Colonic mucosa (tissue), 4 donors: ENCODE results near the gene FRMPD2. TPM values are rescaled to one million over a fixed set of nuclear protein-coding genes. Genes with fewer than 3 reads are reported as not detected.

ENCODE experiments used
- DNase-seq: peaks from one replicate; pipeline ENCODE4 v3.0.0-alpha.2; 2020
- H3K27ac ChIP-seq: fragments of 200-600 bp; one replicate; pipeline ENCODE4 v1.8.0; 2021
- H3K27me3 ChIP-seq: fragments of 200-600 bp; one replicate; pipeline ENCODE4 v1.8.0; 2021
- H3K36me3 ChIP-seq: fragments of 200-600 bp; one replicate; pipeline ENCODE4 v1.8.0; 2021
- H3K4me1 ChIP-seq: fragments of 200-600 bp; one replicate; pipeline ENCODE4 v1.8.0; 2021; ENCODE audit warnings: mild to moderate bottlenecking
- H3K4me3 ChIP-seq: fragments of 200-600 bp; one replicate; pipeline ENCODE4 v1.8.0; 2021
- H3K9ac ChIP-seq, 2 donors: one replicate each; pipeline ENCODE4 v1.7.0; 2013; ENCODE audit warnings: control low read depth in 2 of 2, low read depth in 2 of 2, low read length in 2 of 2
- H3K9me3 ChIP-seq: fragments of 200-600 bp; one replicate; pipeline ENCODE4 v1.8.0; 2021
- intact Hi-C: fragments of 100-400 bp; cut with DNase I; formaldehyde crosslinking; loops from one replicate; pipeline ENCODE4 v1.14.1; 2022
- total RNA-seq, 2 donors: library from RNA; stranded (reverse); fragmentation: NEBNext Ultra II Directional in 1 of 2; extraction: Animal tissue kit (Norgen Biotek cat#: 25700) in 1 of 2; gene quantifications; one replicate each; pipeline ENCODE4 v1.2.1, GENCODE V29; 2021
- TF ChIP-seq, protein P1 (sequence below): fragments of 200-600 bp; IDR thresholded peaks from one replicate; pipeline ENCODE4 v1.8.0; 2022; ENCODE audit warnings: antibody characterized with exemption, mild to moderate bottlenecking
- donor health status: healthy.
- donor health status: DM: no; HTN: no; CAD: no.
- donor health status: DM: no; HTN: no; CAD: no.

FRMPD2 gene
- total RNA-seq, 2 donors from 2014 or later: 0.35 TPM; not detected in 1

DNA sequence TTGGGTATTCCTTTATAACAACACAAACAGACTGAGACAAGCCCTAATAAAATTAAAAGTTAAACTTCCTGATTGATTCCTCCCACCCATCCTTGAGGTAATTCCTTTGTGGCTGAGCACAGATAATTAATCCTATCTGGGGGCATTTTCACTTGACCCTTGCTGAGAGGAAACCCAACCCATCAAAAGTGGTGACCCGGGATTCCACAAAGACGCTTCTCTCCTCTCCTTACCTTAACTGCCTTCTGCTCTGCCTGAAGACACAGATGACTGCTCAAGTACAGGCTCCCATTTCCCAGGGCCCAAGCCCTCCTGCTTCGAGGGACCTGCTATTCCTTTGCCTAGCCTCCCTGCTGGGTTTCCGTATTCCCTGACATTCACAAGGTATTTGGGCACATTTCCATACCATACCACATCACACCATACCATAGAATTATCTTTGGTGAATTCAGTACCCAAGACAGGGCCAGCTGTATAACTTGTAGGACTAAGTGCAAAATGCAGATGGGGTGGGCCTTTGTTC, 22.1 kb upstream of the FRMPD2 start:
- TF ChIP-seq, protein P1, sequence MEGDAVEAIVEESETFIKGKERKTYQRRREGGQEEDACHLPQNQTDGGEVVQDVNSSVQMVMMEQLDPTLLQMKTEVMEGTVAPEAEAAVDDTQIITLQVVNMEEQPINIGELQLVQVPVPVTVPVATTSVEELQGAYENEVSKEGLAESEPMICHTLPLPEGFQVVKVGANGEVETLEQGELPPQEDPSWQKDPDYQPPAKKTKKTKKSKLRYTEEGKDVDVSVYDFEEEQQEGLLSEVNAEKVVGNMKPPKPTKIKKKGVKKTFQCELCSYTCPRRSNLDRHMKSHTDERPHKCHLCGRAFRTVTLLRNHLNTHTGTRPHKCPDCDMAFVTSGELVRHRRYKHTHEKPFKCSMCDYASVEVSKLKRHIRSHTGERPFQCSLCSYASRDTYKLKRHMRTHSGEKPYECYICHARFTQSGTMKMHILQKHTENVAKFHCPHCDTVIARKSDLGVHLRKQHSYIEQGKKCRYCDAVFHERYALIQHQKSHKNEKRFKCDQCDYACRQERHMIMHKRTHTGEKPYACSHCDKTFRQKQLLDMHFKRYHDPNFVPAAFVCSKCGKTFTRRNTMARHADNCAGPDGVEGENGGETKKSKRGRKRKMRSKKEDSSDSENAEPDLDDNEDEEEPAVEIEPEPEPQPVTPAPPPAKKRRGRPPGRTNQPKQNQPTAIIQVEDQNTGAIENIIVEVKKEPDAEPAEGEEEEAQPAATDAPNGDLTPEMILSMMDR: no peak
- no peak overlapping the region for H3K9ac ChIP-seq
- intact Hi-C loops: no loop called here

GRCh38 chr10:48294431-48294830, 19.9 kb upstream of the FRMPD2 start:
- intact Hi-C loops: no loop called here
- no peak for DNase-seq
- H3K4me3 ChIP-seq: no peak overlapping the region
- no peak overlapping the region for H3K9ac ChIP-seq
- H3K36me3 ChIP-seq: no peaks in the 10 kb centered on the region
- H3K9me3 ChIP-seq: no peaks in the 10 kb centered on the region
- H3K27me3 ChIP-seq: no peaks in the 10 kb centered on the region
- TF ChIP-seq, protein P1: no peak
- H3K4me1 ChIP-seq: no peaks in the 10 kb centered on the region
- no peak overlapping the region for H3K27ac ChIP-seq

More for the DNA sequence above, 22.1 kb upstream of the FRMPD2 start:
- Histone ChIP-seq H3K36me3 (no peaks in the 10 kb centered on the region), H3K9me3 (no peaks in the 10 kb centered on the region), H3K4me3 (no peak overlapping the region), H3K27me3 (no peaks in the 10 kb centered on the region), H3K27ac (no peak overlapping the region), H3K4me1 (no peaks in the 10 kb centered on the region)
- no peak for DNase-seq

DNA sequence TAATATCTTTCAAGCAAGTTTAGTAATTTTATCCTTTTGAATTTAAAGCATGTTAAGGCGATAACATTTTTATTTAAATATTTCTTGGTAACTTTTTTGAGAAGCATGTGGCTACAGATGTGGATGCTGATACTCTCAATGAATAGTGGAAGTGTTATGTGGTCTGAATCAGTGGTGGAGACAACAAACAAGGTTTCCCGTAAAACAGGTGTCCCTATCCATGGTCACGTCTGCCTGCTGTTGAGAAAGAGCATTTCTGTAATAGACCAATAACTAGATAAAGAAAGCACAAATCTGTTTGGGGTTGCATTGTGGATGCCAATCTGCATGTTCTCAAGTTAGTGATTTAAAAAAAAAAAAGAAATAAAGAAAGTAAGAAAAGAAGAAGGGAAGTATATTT, 18.1 kb upstream of the FRMPD2 start:
- Histone ChIP-seq H3K27ac (no peak overlapping the region), H3K9me3 (no peaks in the 10 kb centered on the region), H3K36me3 (no peaks in the 10 kb centered on the region), H3K27me3 (no peaks in the 10 kb centered on the region), H3K4me1 (no peaks in the 10 kb centered on the region), H3K9ac (no peak overlapping the region), H3K4me3 (no peak overlapping the region)
- TF ChIP-seq, protein P1: no peak
- intact Hi-C loops: no loop called here
- DNase-seq: no peak

DNA sequence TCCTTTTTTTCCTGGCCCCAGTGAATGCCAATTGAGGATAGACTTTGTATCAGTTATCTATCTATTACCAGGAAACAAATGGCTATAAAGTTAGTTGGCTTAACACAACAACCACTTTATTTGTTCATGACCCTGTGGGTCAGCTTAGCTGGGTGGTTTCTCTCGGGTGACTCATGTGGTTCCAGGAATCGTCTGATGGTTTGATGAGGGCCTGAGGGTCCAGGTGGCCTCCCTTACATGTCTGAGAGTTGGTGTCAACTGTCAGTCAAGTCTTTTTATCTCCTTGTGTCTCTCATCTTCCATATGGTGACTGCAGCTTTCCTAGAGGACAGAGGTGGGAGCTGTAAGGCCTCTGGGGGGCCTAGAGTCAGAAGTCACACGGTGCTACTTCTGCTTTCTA, 16.7 kb upstream of the FRMPD2 start:
- DNase-seq: no peak
- H3K27ac ChIP-seq: no peak overlapping the region

DNA sequence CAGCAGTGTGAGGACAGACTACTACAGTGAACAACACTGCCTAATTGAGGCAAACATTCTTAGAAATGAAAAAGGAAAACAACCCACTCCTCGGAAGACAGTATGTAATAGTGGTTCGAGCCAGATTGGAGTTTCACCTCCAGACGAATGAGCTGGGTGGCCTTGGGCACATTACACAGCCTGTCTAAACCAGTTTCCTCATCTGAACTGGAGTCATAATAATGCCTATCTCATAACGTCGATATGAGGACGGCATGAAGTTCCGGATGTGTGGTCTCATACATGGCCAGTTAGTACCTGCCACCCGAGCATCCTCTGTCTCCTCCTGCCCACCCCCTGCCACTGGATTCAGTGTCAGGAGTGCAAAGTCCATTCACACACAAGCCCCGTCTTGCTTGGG, 15.8 kb upstream of the FRMPD2 start:
- TF ChIP-seq, protein P1: no peak
- no peak for DNase-seq

More for the DNA sequence above, 16.7 kb upstream of the FRMPD2 start:
- intact Hi-C loops: no loop called here
- H3K36me3 ChIP-seq: no peaks in the 10 kb centered on the region
- no peaks in the 10 kb centered on the region for H3K4me1 ChIP-seq
- H3K4me3 ChIP-seq: no peak overlapping the region
- H3K27me3 ChIP-seq: no peaks in the 10 kb centered on the region
- no peak overlapping the region for H3K9ac ChIP-seq
- TF ChIP-seq, protein P1: no peak
- H3K9me3 ChIP-seq: no peaks in the 10 kb centered on the region

More for the DNA sequence above, 15.8 kb upstream of the FRMPD2 start:
- H3K9me3 ChIP-seq: no peaks in the 10 kb centered on the region
- no peak overlapping the region for H3K27ac ChIP-seq
- H3K36me3 ChIP-seq: no peaks in the 10 kb centered on the region
- H3K9ac ChIP-seq: no peak overlapping the region
- H3K27me3 ChIP-seq: no peaks in the 10 kb centered on the region
- no peaks in the 10 kb centered on the region for H3K4me1 ChIP-seq
- no peak overlapping the region for H3K4me3 ChIP-seq
- intact Hi-C loops: no loop called here
